Common myeloid progenitor, CD34-positive (primary cell): ENCODE results near the gene RHBDD1.

ENCODE experiments used
- CTCF ChIA-PET: fragments of 350-600 bp; sonication (Branson Sonifier 250); formaldehyde crosslinking; loops from one replicate; lab custom pipeline; 2021; ENCODE audit warnings: antibody characterized with exemption; lab: Charles Lee
- POLR2A ChIA-PET: fragments of 350-600 bp; sonication (Branson Sonifier 250); formaldehyde crosslinking; loops from one replicate; lab custom pipeline; 2021; ENCODE audit warnings: antibody characterized with exemption; lab: Charles Lee
- DNase-seq, 3 donors: peaks; one replicate each; pipeline versions ENCODE4 v3.0.0 to v3.0.0-alpha.2; 2013
- H3K27ac ChIP-seq, 2 experiments: 1 replicate in 1 of 2; 2 replicates in 1 of 2; pipeline ENCODE4 v1.7.0; 2013; ENCODE audit warnings: inconsistent platforms in 2 of 2, low read length in 2 of 2, mild to moderate bottlenecking in 2 of 2, low read depth in 1 of 2, moderate library complexity in 1 of 2; ENCODE audit not compliant: severe bottlenecking in 2 of 2, insufficient read depth in 1 of 2, poor library complexity in 1 of 2
- H3K27me3 ChIP-seq, 5 experiments: replicated peaks in 2 of 5; 1 replicate in 3 of 5; 2 replicates in 2 of 5; pipeline versions ENCODE4 v1.6.1 to v1.7.0; 2013; ENCODE audit warnings: low read length in 4 of 5, mild to moderate bottlenecking in 2 of 5, moderate library complexity in 2 of 5, inconsistent platforms in 1 of 5; ENCODE audit not compliant: insufficient read depth in 5 of 5, control insufficient read depth in 4 of 5
- H3K36me3 ChIP-seq, 4 experiments: 1 replicate in 2 of 4; 2 replicates in 2 of 4; pipeline versions ENCODE4 v1.6.1 to v1.7.0; 2013; ENCODE audit warnings: low read length in 3 of 4, control low read depth in 1 of 4, mild to moderate bottlenecking in 1 of 4; ENCODE audit not compliant: control insufficient read depth in 4 of 4, insufficient read depth in 4 of 4
- H3K4me1 ChIP-seq, 4 experiments: 1 replicate in 3 of 4; 2 replicates in 1 of 4; pipeline versions ENCODE4 v1.6.1 to v1.7.1; 2013; ENCODE audit warnings: low read length in 3 of 4, mild to moderate bottlenecking in 3 of 4, control low read depth in 1 of 4, inconsistent platforms in 1 of 4, moderate library complexity in 1 of 4; ENCODE audit not compliant: control insufficient read depth in 4 of 4, insufficient read depth in 4 of 4; ENCODE audit errors: control extremely low read depth in 1 of 4
- H3K4me3 ChIP-seq, 7 experiments: 1 replicate in 4 of 7; 2 replicates in 3 of 7; pipeline versions ENCODE4 v1.5.1 to v1.7.0; 2013; ENCODE audit warnings: mild to moderate bottlenecking in 7 of 7, low read length in 6 of 7, moderate library complexity in 6 of 7, inconsistent platforms in 2 of 7, low read depth in 2 of 7, control low read depth in 1 of 7; ENCODE audit not compliant: insufficient read depth in 4 of 7, control insufficient read depth in 1 of 7; ENCODE audit errors: extremely low read depth in 1 of 7
- H3K9me3 ChIP-seq, 5 experiments: 1 replicate in 4 of 5; 2 replicates in 1 of 5; pipeline versions ENCODE4 v1.6.1 to v1.7.1; 2013; ENCODE audit warnings: low read length in 4 of 5, mild to moderate bottlenecking in 2 of 5, inconsistent platforms in 1 of 5, low read depth in 1 of 5, moderate library complexity in 1 of 5; ENCODE audit not compliant: control insufficient read depth in 4 of 5, insufficient read depth in 2 of 5; ENCODE audit errors: control extremely low read depth in 1 of 5
- WGBS: methylation state at CpG from one replicate; pipeline ENCODE4 v1.1.5; 2013; ENCODE audit not compliant: insufficient coverage; 5-methylcytosine and 5-hydroxymethylcytosine counted together

Gene RHBDD1

DNA sequence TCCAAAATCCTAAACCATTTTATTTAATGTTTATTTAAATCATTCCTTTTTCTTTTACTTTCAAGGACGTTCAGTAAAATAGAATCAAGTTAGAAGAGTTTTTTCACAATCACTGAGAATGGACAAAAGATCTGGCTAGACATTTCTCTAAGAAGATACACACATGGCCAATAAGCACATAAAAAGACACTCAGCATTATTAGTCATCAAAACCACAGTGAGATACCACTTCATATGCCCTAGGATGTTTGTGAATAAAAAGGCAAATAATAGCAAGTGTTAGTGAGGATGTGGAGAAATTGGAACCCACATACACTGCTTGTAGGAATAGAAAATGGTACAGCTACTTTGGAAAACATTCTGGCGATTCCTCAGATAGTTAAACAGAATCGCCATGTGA, 76.1 kb downstream of the RHBDD1 start:
- ChIA-PET CTCF (no interaction called here), POLR2A (no interaction called here)
- Histone ChIP-seq H3K4me1 (no peaks in the 10 kb centered on the region), H3K27ac (no peak overlapping the region), H3K36me3 (peaks cover 2 to 14% (median 5%) of the 10 kb centered on the region in 4 experiments), H3K9me3 (no peaks in the 10 kb centered on the region), H3K4me3 (no peak overlapping the region), H3K27me3 (no peaks in the 10 kb centered on the region)
- WGBS: 100% methylated on average over 1 of the region's 3 CpGs
- DNase-seq: no peak

- Histone ChIP-seq H3K4me1 (no peaks in the 10 kb centered on the region), H3K27me3 (no peaks in the 10 kb centered on the region), H3K4me3 (no peak overlapping the region), H3K27ac (no peak overlapping the region), H3K9me3 (no peaks in the 10 kb centered on the region), H3K36me3 (peaks cover 0 to 8% (median 4%) of the 10 kb centered on the region in 4 experiments)
- POLR2A ChIA-PET: no interaction called here
- CTCF ChIA-PET: interaction anchor here (0.8 to 1.2 kb wide), 2 partner anchors 22 to 25 kb away, joined by 3 read pairs; no protein-coding TSS in a partner anchor
- no peak for DNase-seq
Observed at GRCh38 chr2:226913641-226914040, 77.8 kb downstream of the RHBDD1 start.

DNA sequence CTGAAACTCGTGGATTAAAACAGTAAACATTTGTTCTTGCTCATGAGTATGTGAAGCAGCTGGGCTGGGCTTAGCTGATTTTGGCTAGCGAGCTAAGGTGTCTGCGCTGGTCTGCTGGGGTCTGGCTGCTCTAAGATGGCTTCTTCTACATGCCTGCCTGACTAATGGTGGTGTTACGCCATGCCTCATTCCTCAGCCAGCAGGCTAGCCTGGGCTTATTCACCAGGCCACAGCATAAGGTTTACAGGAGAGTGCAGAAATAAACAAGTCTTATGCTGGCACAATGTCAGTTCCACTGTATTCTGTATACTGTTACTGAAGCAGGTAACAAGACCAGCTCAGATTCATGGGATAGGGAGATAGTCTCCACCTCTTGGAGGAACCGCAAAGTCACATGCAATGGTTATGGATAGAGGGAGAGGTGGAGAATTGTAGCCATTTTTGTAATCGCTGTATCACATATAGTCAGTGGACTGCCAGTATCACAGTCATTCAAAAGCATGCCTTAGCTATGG, 80.0 kb downstream of the RHBDD1 start:
- WGBS: 96% methylated on average over 4 of the region's 6 CpGs
- Histone ChIP-seq H3K4me1 (no peaks in the 10 kb centered on the region), H3K4me3 (no peak overlapping the region), H3K36me3 (peaks cover 0 to 8% (median 1%) of the 10 kb centered on the region in 4 experiments), H3K9me3 (peaks cover 0 to 6% (median 0%) of the 10 kb centered on the region in 5 experiments), H3K27ac (no peak overlapping the region), H3K27me3 (no peaks in the 10 kb centered on the region)
- ChIA-PET CTCF (no interaction called here), POLR2A (no interaction called here)
- DNase-seq: no peak

DNA sequence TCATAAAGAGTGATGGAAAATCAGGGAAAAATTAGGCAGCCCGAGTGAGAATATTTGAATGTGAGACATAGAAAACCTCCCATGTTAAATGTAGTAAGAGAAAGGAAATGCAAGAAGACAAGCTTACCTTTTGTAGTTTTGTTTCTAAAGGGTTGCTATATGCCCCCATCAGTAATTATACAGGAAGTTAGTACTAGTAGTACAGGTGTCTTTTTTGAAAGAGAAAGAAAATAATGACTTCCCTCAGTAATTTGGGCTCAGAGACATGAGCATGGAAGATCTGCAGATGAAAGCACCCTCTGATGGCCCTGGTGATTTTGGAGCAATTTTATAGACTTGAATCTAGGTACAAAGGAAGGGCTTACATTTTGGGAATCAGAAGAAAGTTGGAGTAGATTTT, 80.8 kb downstream of the RHBDD1 start:
- WGBS: 92% methylated on average over 1 of the region's 1 CpG
- no peaks in the 10 kb centered on the region for H3K4me1 ChIP-seq
- peaks cover 0 to 6% (median 0%) of the 10 kb centered on the region in 5 experiments for H3K9me3 ChIP-seq
- peaks cover 0 to 8% (median 1%) of the 10 kb centered on the region in 4 experiments for H3K36me3 ChIP-seq
- H3K27ac ChIP-seq: no peak overlapping the region
- no peak overlapping the region for H3K4me3 ChIP-seq
- ChIA-PET CTCF (no interaction called here), POLR2A (no interaction called here)
- DNase-seq: no peak
- no peaks in the 10 kb centered on the region for H3K27me3 ChIP-seq

DNA sequence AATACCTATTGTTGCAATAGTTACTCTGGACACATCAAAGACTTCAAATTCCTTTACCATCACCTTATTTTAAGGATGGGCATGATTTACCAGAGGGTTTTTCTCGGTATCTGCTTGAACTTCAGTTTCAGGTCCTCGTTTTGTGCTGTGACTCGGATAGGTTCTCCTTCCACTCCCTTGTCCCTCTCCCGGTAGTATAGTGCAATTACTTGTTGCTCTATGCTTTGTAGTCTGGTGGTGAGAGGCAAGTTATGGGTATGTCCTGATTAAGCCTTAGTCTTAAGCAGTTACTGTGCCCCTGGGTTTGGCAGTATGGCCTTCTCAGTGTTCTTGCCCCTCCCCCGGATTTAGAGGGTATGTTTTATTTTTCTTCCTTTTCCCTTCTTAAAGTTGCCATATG, 96.6 kb downstream of the RHBDD1 start:
- CTCF ChIA-PET: no interaction called here
- Histone ChIP-seq H3K27me3 (no peaks in the 10 kb centered on the region), H3K27ac (no peak overlapping the region), H3K9me3 (peaks cover 0 to 6% (median 0%) of the 10 kb centered on the region in 5 experiments), H3K4me1 (no peaks in the 10 kb centered on the region), H3K4me3 (no peak overlapping the region), H3K36me3 (no peaks in the 10 kb centered on the region)
- DNase-seq: no peak
- 100% methylated on average over 1 of the region's 5 CpGs for WGBS
- POLR2A ChIA-PET: no interaction called here

DNA sequence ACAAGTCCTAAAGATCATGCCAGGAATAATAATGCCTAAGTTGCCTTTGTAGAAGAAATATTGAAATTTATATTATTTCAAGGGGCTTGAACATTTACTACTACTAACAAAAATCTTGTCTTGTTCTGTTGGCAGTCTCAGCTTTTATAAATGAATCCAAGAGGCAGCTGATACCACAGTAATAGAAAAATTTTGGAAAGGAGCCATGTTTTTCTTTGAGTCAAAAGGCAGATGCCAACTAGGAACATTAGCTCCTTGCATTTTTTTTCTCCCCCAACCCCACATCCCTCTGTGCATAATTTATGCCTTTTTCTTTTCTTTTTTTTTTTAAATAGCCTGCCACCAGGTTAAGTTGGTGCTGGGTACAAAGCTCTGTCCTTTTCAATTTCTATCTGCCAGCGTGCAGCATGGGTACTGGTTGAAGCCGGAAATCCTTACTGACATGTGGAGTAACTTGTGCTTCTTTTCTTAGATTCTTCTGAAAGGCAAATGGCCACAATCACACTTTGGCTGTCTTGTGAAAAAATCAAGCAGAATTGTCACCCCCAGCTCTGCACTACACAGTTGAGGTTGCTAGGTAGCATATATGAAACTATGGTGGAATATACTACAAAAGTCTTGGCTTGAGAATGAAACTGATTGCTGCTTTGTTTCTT, 98.8 kb downstream of the RHBDD1 start:
- no peak for DNase-seq
- Histone ChIP-seq H3K27ac (no peak overlapping the region), H3K9me3 (peaks cover 0 to 6% (median 0%) of the 10 kb centered on the region in 5 experiments), H3K27me3 (no peaks in the 10 kb centered on the region), H3K4me3 (no peak overlapping the region), H3K4me1 (no peaks in the 10 kb centered on the region), H3K36me3 (no peaks in the 10 kb centered on the region)
- ChIA-PET POLR2A (no interaction called here), CTCF (no interaction called here)
- WGBS: 100% methylated on average over 1 of the region's 2 CpGs

DNA sequence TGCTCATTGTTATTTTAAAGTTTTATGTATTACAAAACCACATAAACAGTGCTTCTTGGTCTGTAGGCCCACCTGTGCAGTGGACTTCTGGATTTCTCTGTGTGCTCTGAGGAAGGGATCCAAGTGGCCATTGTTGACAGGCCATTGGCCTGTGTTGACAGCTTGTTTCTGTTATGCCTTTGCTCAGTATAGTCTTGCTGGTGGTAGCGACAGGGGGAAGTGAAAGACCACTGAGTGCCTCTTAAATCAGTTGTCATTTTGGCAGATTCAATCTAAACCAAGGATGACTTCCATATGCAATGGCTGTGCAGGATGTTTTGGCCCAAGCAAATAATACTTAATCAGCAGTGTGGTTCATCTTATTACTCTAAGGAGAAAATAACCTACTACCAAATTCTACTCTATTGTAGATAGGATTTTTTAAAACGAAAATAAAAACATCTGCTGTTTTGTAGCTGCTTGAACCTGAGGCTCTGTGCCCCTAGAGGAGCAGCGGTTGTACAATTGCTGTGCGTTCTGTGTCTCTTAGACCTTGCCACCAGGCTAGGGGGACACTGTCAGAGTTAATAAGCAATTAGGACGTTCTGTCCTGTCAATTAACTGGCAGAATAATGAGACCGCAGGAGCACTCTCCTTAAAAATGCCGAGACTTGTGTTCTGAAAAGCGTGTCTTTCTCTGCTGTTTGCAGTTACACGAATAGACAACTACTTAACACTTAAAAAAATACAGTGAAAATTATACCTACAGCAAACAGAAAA, 108.2 kb downstream of the RHBDD1 start:
- CTCF ChIA-PET: no interaction called here
- no peaks in the 10 kb centered on the region for H3K36me3 ChIP-seq
- no peak overlapping the region for H3K4me3 ChIP-seq
- peaks cover 0 to 9% (median 0%) of the 10 kb centered on the region in 5 experiments for H3K9me3 ChIP-seq
- H3K27ac ChIP-seq: no peak overlapping the region
- POLR2A ChIA-PET: no interaction called here
- no peaks in the 10 kb centered on the region for H3K4me1 ChIP-seq
- 92% methylated on average over 6 of the region's 9 CpGs for WGBS
- no peak for DNase-seq
- no peaks in the 10 kb centered on the region for H3K27me3 ChIP-seq
